CD4-positive, alpha-beta memory T cell (primary cell): ENCODE results near the gene NSUN7. TPM values are rescaled to one million over a fixed set of nuclear protein-coding genes. Genes with fewer than 3 reads are reported as not detected.
A peak's percentile ranks its signal among the peaks of the same experiment; 100 is the strongest.

ENCODE experiments used
- CTCF ChIA-PET: fragments of 350-600 bp; sonication (Branson Sonifier 250); formaldehyde crosslinking; loops from one replicate; lab custom pipeline; 2021; ENCODE audit warnings: inconsistent platforms; ENCODE audit not compliant: partially characterized antibody; lab: Charles Lee
- POLR2A ChIA-PET: fragments of 350-600 bp; sonication (Branson Sonifier 250); formaldehyde crosslinking; loops from one replicate; lab custom pipeline; 2021; ENCODE audit not compliant: partially characterized antibody; lab: Charles Lee
- DNase-seq, 5 donors: peaks; one replicate each; pipeline versions ENCODE4 v3.0.0 to v3.0.0-alpha.2; 2020 to 2022; ENCODE audit warnings: mixed read lengths in 1 of 5
- H3K27ac ChIP-seq: one replicate; pipeline ENCODE4 v1.7.0; 2013; ENCODE audit warnings: low read depth, low read length
- H3K27me3 ChIP-seq: 2 replicates; pipeline ENCODE4 v1.7.0; 2013; ENCODE audit warnings: mild to moderate bottlenecking, low read length, moderate library complexity; ENCODE audit not compliant: insufficient read depth
- H3K36me3 ChIP-seq: 2 replicates; pipeline ENCODE4 v1.7.0; 2013; ENCODE audit warnings: mild to moderate bottlenecking, low read length, moderate library complexity; ENCODE audit not compliant: insufficient read depth
- H3K4me1 ChIP-seq: 2 replicates; pipeline ENCODE4 v1.7.0; 2013; ENCODE audit warnings: mild to moderate bottlenecking, low read length, moderate library complexity; ENCODE audit not compliant: insufficient read depth
- H3K4me3 ChIP-seq, 2 donors: one replicate each; pipeline ENCODE4 v1.7.0; 2013; ENCODE audit warnings: low read length in 2 of 2, mild to moderate bottlenecking in 1 of 2
- H3K9me3 ChIP-seq, 2 donors: one replicate each; pipeline ENCODE4 v1.7.0; 2013; ENCODE audit warnings: low read length in 2 of 2, control low read depth in 1 of 2; ENCODE audit not compliant: control insufficient read depth in 1 of 2
- H3K27ac Mint-ChIP-seq, 7 donors: one replicate each; pipeline ENCODE4 v1.8.0; 2020 to 2021; ENCODE audit warnings: mixed read lengths in 7 of 7, mild to moderate bottlenecking in 6 of 7, inconsistent platforms in 3 of 7, moderate library complexity in 3 of 7
- H3K27me3 Mint-ChIP-seq, 2 donors: one replicate each; pipeline ENCODE4 v1.8.0; 2020 to 2021; ENCODE audit warnings: mixed read lengths in 2 of 2
- H3K36me3 Mint-ChIP-seq, 2 donors: one replicate each; pipeline ENCODE4 v1.8.0; 2020 to 2021; ENCODE audit warnings: mixed read lengths in 2 of 2, inconsistent platforms in 1 of 2, mild to moderate bottlenecking in 1 of 2
- H3K4me1 Mint-ChIP-seq, 4 donors: one replicate each; pipeline ENCODE4 v1.8.0; 2020 to 2021; ENCODE audit warnings: mixed read lengths in 4 of 4, mild to moderate bottlenecking in 1 of 4
- H3K4me3 Mint-ChIP-seq, 8 donors: one replicate each; pipeline ENCODE4 v1.8.0; 2020 to 2021; ENCODE audit warnings: mixed read lengths in 8 of 8, mild to moderate bottlenecking in 7 of 8, moderate library complexity in 6 of 8, inconsistent platforms in 3 of 8
- H3K9me3 Mint-ChIP-seq, 8 donors: one replicate each; pipeline ENCODE4 v1.8.0; 2020 to 2021; ENCODE audit warnings: mixed read lengths in 8 of 8, mild to moderate bottlenecking in 5 of 8, inconsistent platforms in 3 of 8, moderate library complexity in 1 of 8
- intact Hi-C: fragments of 100-400 bp; cut with micrococcal nuclease; formaldehyde crosslinking; loops from one replicate; pipeline ENCODE4 v1.15.1; 2023
- polyA plus RNA-seq, 2 donors: library from polyadenylated mRNA; unstranded; fragments of 300-500 nt; fragmentation: Illumina TruSeq; gene quantifications; one replicate each; pipeline ENCODE4 v1.2.3, GENCODE V29; 2021
- total RNA-seq, 2 experiments: library from RNA; stranded (reverse); gene quantifications; one replicate each; pipeline ENCODE4 v1.2.3, GENCODE V29; 2021

NSUN7 gene
- total and polyA plus RNA-seq, 4 experiments from 2014 or later = not detected

GRCh38 chr4:40750461-40751258 lies 905 bp downstream of the NSUN7 start:
- no peaks in the 10 kb centered on the region for H3K9me3 ChIP-seq
- Mint-ChIP-seq H3K4me1 (peaks cover 4 to 12% (median 8%) of the 10 kb centered on the region in 4 donors), H3K36me3 (no peaks in the 10 kb centered on the region), H3K9me3 (peaks cover 0 to 6% (median 1%) of the 10 kb centered on the region in 8 donors), H3K27ac (peak overlapping the region in 1 of 7 donors; percentile 11), H3K4me3 (peak overlapping the region; percentile 61 to 81 (median 74)), H3K27me3 (peaks cover 34 to 41% of the 10 kb centered on the region in 2 donors)
- peak overlapping the region in 1 of 2 donors; percentile 35 for H3K4me3 ChIP-seq
- H3K27ac ChIP-seq = no peak overlapping the region
- DNase-seq = no peak
- no peaks in the 10 kb centered on the region for H3K36me3 ChIP-seq
- peaks cover 5% of the 10 kb centered on the region for H3K4me1 ChIP-seq
- H3K27me3 ChIP-seq = peaks cover 14% of the 10 kb centered on the region
- ChIA-PET CTCF (no interaction called here), POLR2A (interaction anchor here (0.6 kb wide), 1 partner anchor 68 kb away, joined by 3 read pairs; no protein-coding TSS in a partner anchor)
- intact Hi-C loops = no loop called here

DNA sequence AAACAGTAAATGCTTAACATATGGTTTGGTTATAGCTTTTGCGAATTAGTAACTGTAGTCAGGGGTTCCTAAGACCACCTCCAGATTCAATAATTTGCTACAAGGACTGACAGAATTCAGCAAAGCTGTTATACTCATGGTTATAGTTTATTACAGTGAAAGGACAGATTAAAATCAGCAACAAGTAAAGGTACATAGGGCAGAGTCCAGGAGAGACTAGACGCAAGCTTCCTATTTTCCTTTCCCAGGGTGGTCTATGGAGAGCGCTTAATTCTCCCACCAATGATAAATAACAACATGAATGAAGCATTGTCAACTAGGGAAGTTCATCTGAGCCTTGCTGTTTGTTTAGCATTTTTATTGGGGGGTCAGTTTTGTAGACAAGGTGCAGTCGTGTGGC lies 5.9 kb downstream of the NSUN7 start:
- intact Hi-C loops = no loop called here
- Mint-ChIP-seq H3K9me3 (peaks cover 0 to 6% (median 1%) of the 10 kb centered on the region in 8 donors), H3K27me3 (peaks cover 25 to 29% of the 10 kb centered on the region in 2 donors), H3K4me3 (no peak overlapping the region), H3K36me3 (no peaks in the 10 kb centered on the region), H3K4me1 (peaks cover 2 to 9% (median 5%) of the 10 kb centered on the region in 4 donors), H3K27ac (no peak overlapping the region)
- ChIA-PET POLR2A (no interaction called here), CTCF (no interaction called here)
- no peaks in the 10 kb centered on the region for H3K9me3 ChIP-seq
- no peak overlapping the region for H3K27ac ChIP-seq
- DNase-seq = no peak
- no peaks in the 10 kb centered on the region for H3K36me3 ChIP-seq
- peaks cover 7% of the 10 kb centered on the region for H3K27me3 ChIP-seq
- H3K4me1 ChIP-seq = no peaks in the 10 kb centered on the region
- no peak overlapping the region for H3K4me3 ChIP-seq

DNA sequence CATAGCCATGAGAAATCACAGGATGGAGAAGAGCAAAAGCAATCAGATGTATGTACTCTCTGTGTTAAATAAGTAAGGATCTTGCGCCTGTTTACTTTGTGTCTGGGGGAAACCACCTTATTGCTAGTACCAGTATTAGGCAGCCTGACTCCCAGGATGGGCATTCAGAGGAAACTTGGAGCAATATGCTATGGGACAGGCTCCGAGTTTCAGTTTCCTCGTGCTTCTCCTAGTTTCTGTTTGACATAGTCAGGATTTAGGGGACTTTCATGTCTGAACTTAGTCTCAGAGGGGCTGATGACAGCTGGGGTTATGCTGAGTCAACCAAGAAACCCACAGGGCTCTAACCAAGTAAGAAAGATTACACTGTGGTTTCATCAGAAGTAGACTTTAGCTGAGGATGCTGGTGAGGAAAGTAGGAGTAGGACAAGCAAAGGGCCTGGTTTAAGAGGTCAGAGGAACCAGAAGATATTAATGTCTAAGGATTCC lies 13.5 kb downstream of the NSUN7 start:
- Mint-ChIP-seq H3K27me3 (peaks cover 2 to 4% of the 10 kb centered on the region in 2 donors), H3K27ac (no peak overlapping the region), H3K9me3 (peaks cover 0 to 3% (median 0%) of the 10 kb centered on the region in 8 donors), H3K36me3 (peaks cover 0 to 2% of the 10 kb centered on the region in 2 donors), H3K4me3 (peak overlapping the region in 1 of 8 donors; percentile 36), H3K4me1 (peaks cover 3 to 9% (median 6%) of the 10 kb centered on the region in 4 donors)
- H3K36me3 ChIP-seq = no peaks in the 10 kb centered on the region
- no peak for DNase-seq
- no peaks in the 10 kb centered on the region for H3K4me1 ChIP-seq
- no peaks in the 10 kb centered on the region for H3K9me3 ChIP-seq
- no peaks in the 10 kb centered on the region for H3K27me3 ChIP-seq
- CTCF ChIA-PET = no interaction called here
- POLR2A ChIA-PET = no interaction called here
- intact Hi-C loops = no loop called here
- H3K27ac ChIP-seq = no peak overlapping the region
- H3K4me3 ChIP-seq = no peak overlapping the region

DNA sequence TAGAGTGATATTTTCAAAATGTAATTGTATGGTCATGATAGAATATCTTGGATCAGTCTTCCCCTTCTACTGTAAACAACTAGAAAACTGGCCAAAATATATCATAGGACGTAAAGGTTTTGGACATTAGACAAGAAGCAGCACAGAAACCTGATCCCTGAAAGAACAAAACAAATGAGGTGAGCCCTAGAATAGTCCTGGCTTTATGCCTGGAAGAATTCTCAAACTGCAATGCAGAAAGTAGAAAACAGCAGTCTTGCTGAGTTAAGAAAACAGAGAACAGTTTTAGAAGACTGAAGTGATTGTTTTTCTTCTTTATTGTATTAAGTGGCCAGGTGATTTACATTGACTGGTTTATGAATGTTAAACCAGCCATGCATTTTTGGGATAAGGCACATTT lies 19.5 kb downstream of the NSUN7 start:
- CTCF ChIA-PET = no interaction called here
- no peaks in the 10 kb centered on the region for H3K9me3 ChIP-seq
- peaks cover 0 to 2% of the 10 kb centered on the region in 2 donors for H3K36me3 Mint-ChIP-seq
- no peaks in the 10 kb centered on the region for H3K4me1 Mint-ChIP-seq
- no peak overlapping the region for H3K4me3 ChIP-seq
- peaks cover 0 to 3% (median 0%) of the 10 kb centered on the region in 8 donors for H3K9me3 Mint-ChIP-seq
- H3K36me3 ChIP-seq = no peaks in the 10 kb centered on the region
- intact Hi-C loops = no loop called here
- peaks cover 10 to 11% of the 10 kb centered on the region in 2 donors for H3K27me3 Mint-ChIP-seq
- DNase-seq = no peak
- POLR2A ChIA-PET = no interaction called here
- H3K27ac ChIP-seq = no peak overlapping the region
- H3K27me3 ChIP-seq = no peaks in the 10 kb centered on the region
- H3K4me1 ChIP-seq = no peaks in the 10 kb centered on the region
- no peak overlapping the region for H3K4me3 Mint-ChIP-seq
- no peak overlapping the region for H3K27ac Mint-ChIP-seq

DNA sequence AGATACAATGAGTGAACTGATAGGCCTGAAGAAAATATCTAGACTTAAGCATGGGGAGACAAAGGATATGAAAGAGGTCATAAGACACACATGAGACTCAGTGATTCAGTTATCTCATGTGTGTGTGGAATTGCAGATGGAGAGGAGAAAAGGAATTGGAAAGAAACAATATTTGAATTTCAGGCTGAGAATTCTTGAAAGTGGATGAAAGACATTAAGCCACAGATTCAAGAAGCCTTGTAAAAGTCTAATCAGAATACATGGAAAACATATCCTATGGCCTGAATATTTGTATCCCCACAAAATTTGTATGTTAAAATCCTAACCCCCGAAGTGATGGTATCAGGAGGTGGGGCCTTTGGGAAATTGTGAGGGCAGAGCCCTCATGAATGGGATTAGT lies 28.3 kb downstream of the NSUN7 start:
- CTCF ChIA-PET = interaction anchor here (1.2 kb wide), 1 partner anchor 22 kb away, joined by 3 read pairs; no protein-coding TSS in a partner anchor
- no peaks in the 10 kb centered on the region for H3K4me1 ChIP-seq
- DNase-seq = no peak
- no peak overlapping the region for H3K27ac ChIP-seq
- no peak overlapping the region for H3K4me3 ChIP-seq
- Mint-ChIP-seq H3K27me3 (peaks cover 3 to 5% of the 10 kb centered on the region in 2 donors), H3K9me3 (peaks cover 0 to 6% (median 4%) of the 10 kb centered on the region in 8 donors), H3K4me3 (no peak overlapping the region), H3K36me3 (no peaks in the 10 kb centered on the region), H3K27ac (no peak overlapping the region), H3K4me1 (no peaks in the 10 kb centered on the region)
- H3K9me3 ChIP-seq = no peaks in the 10 kb centered on the region
- no peaks in the 10 kb centered on the region for H3K36me3 ChIP-seq
- POLR2A ChIA-PET = no interaction called here
- intact Hi-C loops = no loop called here
- no peaks in the 10 kb centered on the region for H3K27me3 ChIP-seq

DNA sequence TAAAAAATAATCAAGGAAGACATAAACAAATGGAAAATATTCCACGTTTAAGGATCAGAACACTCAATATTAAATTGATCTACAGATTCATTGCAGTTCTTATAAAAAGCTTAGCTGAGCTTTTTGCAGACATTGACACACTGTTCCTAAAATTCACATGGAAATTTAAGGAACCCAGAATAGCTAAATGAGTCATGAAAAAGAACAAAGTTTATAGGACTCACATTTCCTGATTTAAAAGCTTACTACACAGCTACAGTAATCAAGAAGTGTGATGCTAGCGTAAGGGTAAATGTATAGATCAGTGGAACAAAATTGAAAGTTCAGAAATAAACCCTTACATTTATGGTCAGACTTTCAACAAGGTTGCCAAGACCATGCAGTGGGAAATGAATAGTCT lies 33.1 kb downstream of the NSUN7 start:
- Mint-ChIP-seq H3K9me3 (peaks cover 0 to 3% (median 2%) of the 10 kb centered on the region in 8 donors), H3K27ac (no peak overlapping the region), H3K4me3 (no peak overlapping the region), H3K27me3 (peaks cover 6% of the 10 kb centered on the region in 2 donors), H3K4me1 (no peaks in the 10 kb centered on the region), H3K36me3 (no peaks in the 10 kb centered on the region)
- Histone ChIP-seq H3K9me3 (no peaks in the 10 kb centered on the region), H3K27ac (no peak overlapping the region), H3K27me3 (no peaks in the 10 kb centered on the region), H3K36me3 (no peaks in the 10 kb centered on the region), H3K4me3 (no peak overlapping the region), H3K4me1 (no peaks in the 10 kb centered on the region)
- intact Hi-C loops = no loop called here
- ChIA-PET CTCF (no interaction called here), POLR2A (no interaction called here)
- no peak for DNase-seq

GRCh38 chr4:40785727-40786126 lies 36.0 kb downstream of the NSUN7 start:
- POLR2A ChIA-PET = no interaction called here
- H3K9me3 Mint-ChIP-seq = no peaks in the 10 kb centered on the region
- CTCF ChIA-PET = no interaction called here
- Histone ChIP-seq H3K9me3 (no peaks in the 10 kb centered on the region), H3K4me3 (no peak overlapping the region), H3K4me1 (no peaks in the 10 kb centered on the region), H3K36me3 (no peaks in the 10 kb centered on the region), H3K27ac (no peak overlapping the region), H3K27me3 (no peaks in the 10 kb centered on the region)
- H3K27me3 Mint-ChIP-seq = peaks cover 6 to 7% of the 10 kb centered on the region in 2 donors
- H3K4me3 Mint-ChIP-seq = no peak overlapping the region
- no peak overlapping the region for H3K27ac Mint-ChIP-seq
- intact Hi-C loops = no loop called here
- no peaks in the 10 kb centered on the region for H3K36me3 Mint-ChIP-seq
- no peak for DNase-seq
- H3K4me1 Mint-ChIP-seq = no peaks in the 10 kb centered on the region
